Neuronal stem cell (in vitro differentiated cells): ENCODE results near the gene TSPAN9.

ENCODE experiments used
- DNase-seq: peaks from one replicate; pipeline ENCODE4 v3.0.0-alpha.2; 2013; ENCODE audit warnings: low spot score
- H2AFZ ChIP-seq: one replicate; pipeline ENCODE4 v1.6.1; 2013; ENCODE audit warnings: mild to moderate bottlenecking, low read length, inconsistent platforms
- H2AK5ac ChIP-seq: 2 replicates; pipeline ENCODE4 v1.6.1; 2013; ENCODE audit warnings: low read depth, mild to moderate bottlenecking, inconsistent platforms, low read length, moderate library complexity, mixed read lengths
- H2BK120ac ChIP-seq: 2 replicates; pipeline ENCODE4 v1.6.1; 2013; ENCODE audit warnings: low read depth, mild to moderate bottlenecking, inconsistent platforms, low read length, moderate library complexity, mixed read lengths
- H2BK12ac ChIP-seq: one replicate; pipeline ENCODE4 v1.6.1; 2013; ENCODE audit warnings: low read length, inconsistent platforms
- H2BK15ac ChIP-seq: 2 replicates; pipeline ENCODE4 v1.6.1; 2013; ENCODE audit warnings: mild to moderate bottlenecking, low read length, inconsistent platforms, mixed read lengths
- H2BK5ac ChIP-seq: one replicate; pipeline ENCODE4 v1.6.1; 2013; ENCODE audit warnings: inconsistent platforms, mild to moderate bottlenecking, low read length, moderate library complexity
- H3K14ac ChIP-seq: one replicate; pipeline ENCODE4 v1.6.1; 2013; ENCODE audit warnings: low read length, inconsistent platforms
- H3K18ac ChIP-seq: 2 replicates; pipeline ENCODE4 v1.6.1; 2013; ENCODE audit warnings: low read length, inconsistent platforms
- H3K23ac ChIP-seq: 2 replicates; pipeline ENCODE4 v1.6.1; 2013; ENCODE audit warnings: low read depth, mild to moderate bottlenecking, mixed read lengths, low read length, inconsistent platforms; ENCODE audit not compliant: poor library complexity
- H3K27ac ChIP-seq: replicated peaks from 3 replicates; pipeline ENCODE4 v1.5.1; 2013; ENCODE audit warnings: low read length, inconsistent platforms
- H3K27me3 ChIP-seq, 3 experiments: 2 replicates each; pipeline ENCODE4 v1.6.1; 2013; ENCODE audit warnings: low read length in 3 of 3, mild to moderate bottlenecking in 2 of 3, inconsistent platforms in 1 of 3, low read depth in 1 of 3, mixed read lengths in 1 of 3, moderate library complexity in 1 of 3; ENCODE audit not compliant: control insufficient read depth in 3 of 3, insufficient read depth in 3 of 3
- H3K36me3 ChIP-seq, 2 donors: replicated peaks in 1 of 2; 2 replicates each; pipeline ENCODE4 v1.6.1; 2013; ENCODE audit warnings: low read length in 2 of 2; ENCODE audit not compliant: control insufficient read depth in 2 of 2, insufficient read depth in 2 of 2
- H3K4ac ChIP-seq: 2 replicates; pipeline ENCODE4 v1.6.1; 2013; ENCODE audit warnings: inconsistent platforms, mild to moderate bottlenecking, low read length, moderate library complexity
- H3K4me1 ChIP-seq, 2 donors: 1 replicate in 1 of 2; 2 replicates in 1 of 2; pipeline ENCODE4 v1.6.1; 2013; ENCODE audit warnings: low read length in 2 of 2, low read depth in 1 of 2; ENCODE audit not compliant: control insufficient read depth in 2 of 2, insufficient read depth in 1 of 2
- H3K4me2 ChIP-seq: one replicate; pipeline ENCODE4 v1.6.1; 2013; ENCODE audit warnings: mild to moderate bottlenecking, low read length, inconsistent platforms; ENCODE audit not compliant: insufficient read depth, poor library complexity, severe bottlenecking
- H3K4me3 ChIP-seq, 2 donors: 2 replicates each; pipeline ENCODE4 v1.5.1; 2013; ENCODE audit warnings: low read length in 2 of 2, mild to moderate bottlenecking in 2 of 2, inconsistent platforms in 1 of 2, moderate library complexity in 1 of 2
- H3K79me1 ChIP-seq: one replicate; pipeline ENCODE4 v1.6.1; 2013; ENCODE audit warnings: low read depth, mild to moderate bottlenecking, inconsistent platforms, low read length, moderate library complexity
- H3K9ac ChIP-seq: one replicate; pipeline ENCODE4 v1.6.1; 2013; ENCODE audit warnings: mild to moderate bottlenecking, low read depth, low read length, inconsistent platforms; ENCODE audit not compliant: poor library complexity
- H3K9me3 ChIP-seq, 2 donors: replicated peaks in 1 of 2; 2 replicates each; pipeline versions ENCODE3 to v1.6.1; 2013; ENCODE audit warnings: low read length in 2 of 2, mild to moderate bottlenecking in 2 of 2, inconsistent platforms in 1 of 2, low read depth in 1 of 2, mixed read lengths in 1 of 2, moderate library complexity in 1 of 2; ENCODE audit not compliant: control insufficient read depth in 2 of 2, insufficient read depth in 1 of 2
- H4K8ac ChIP-seq: one replicate; pipeline ENCODE4 v1.6.1; 2013; ENCODE audit warnings: low read depth, mild to moderate bottlenecking, inconsistent platforms, low read length, moderate library complexity
- H4K91ac ChIP-seq: one replicate; pipeline ENCODE4 v1.6.1; 2013; ENCODE audit warnings: low read length, low read depth, mild to moderate bottlenecking, inconsistent platforms; ENCODE audit not compliant: poor library complexity
- WGBS, 2 donors: extraction: QIAGEN DNeasy Blood & Tissue Kit; methylation state at CpG; one replicate each; pipeline ENCODE4 v1.1.7; 2013; ENCODE audit warnings: missing lambda C conversion rate in 2 of 2, mixed read lengths in 1 of 2; ENCODE audit not compliant: insufficient read length in 2 of 2, insufficient replicate concordance in 1 of 2; ENCODE audit errors: extremely low coverage in 2 of 2; 5-methylcytosine and 5-hydroxymethylcytosine counted together

TSPAN9 gene

DNA sequence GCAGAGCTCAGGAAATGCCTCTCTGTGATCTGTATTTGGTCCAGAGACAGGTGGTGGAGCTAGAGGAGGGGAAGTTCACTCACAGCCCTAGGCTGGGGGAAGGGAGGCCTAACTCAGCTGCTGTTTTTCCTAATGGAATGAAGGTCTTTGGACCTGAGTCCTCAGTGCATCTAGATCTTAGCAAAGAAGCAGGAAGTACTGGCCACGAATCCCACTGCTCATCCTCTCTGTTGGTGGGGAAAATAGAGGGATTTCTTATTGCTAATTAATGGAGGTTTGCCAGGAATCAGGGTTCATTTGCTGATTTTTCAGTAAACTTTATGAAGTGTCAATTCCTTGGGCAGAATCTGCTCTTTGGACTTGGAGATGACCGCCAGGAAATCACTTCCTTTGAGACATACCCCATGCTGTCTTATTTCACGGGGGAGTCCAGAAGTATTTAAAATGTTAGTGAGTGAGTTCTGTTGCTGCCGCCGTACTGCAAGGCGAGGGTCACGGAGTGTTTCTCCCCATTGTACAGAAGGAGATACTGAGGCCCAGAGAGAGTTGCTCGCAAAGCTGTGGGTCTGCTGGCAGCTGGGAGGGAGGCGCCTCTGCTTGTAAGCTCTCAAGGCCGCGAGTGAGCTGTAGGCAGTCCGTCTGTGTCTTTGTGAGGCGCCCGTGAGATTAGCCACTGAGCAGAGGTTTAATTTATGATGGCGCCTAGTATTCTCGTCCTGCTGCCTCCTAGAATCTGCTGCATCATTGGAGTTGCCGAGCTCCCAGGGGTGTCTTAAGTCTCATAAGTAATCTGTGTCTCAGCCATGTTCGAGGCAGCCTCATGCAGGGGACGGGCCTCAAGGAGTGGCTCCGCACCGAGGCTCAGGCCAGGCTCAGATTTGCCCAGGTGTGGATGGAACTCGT is 88.2 kb downstream of the TSPAN9 start:
- Histone ChIP-seq H3K79me1 (no peaks in the 10 kb centered on the region), H2AFZ (no peak overlapping the region), H3K4me1 (peaks cover 16 to 20% of the 10 kb centered on the region in 2 donors), H3K9me3 (peaks cover 3 to 12% of the 10 kb centered on the region in 2 donors), H3K18ac (no peak overlapping the region), H3K27me3 (no peaks in the 10 kb centered on the region), H3K4me3 (no peak overlapping the region), H2BK15ac (no peak overlapping the region), H4K91ac (no peak overlapping the region), H2BK12ac (no peak overlapping the region), H3K4ac (no peak overlapping the region), H3K9ac (no peak overlapping the region), H2BK120ac (no peak overlapping the region), H2AK5ac (no peak overlapping the region), H4K8ac (no peak overlapping the region), H2BK5ac (no peak overlapping the region), H3K4me2 (no peak overlapping the region), H3K23ac (no peak overlapping the region), H3K27ac (no peak overlapping the region), H3K36me3 (no peaks in the 10 kb centered on the region), H3K14ac (no peak overlapping the region)
- DNase-seq = no peak
- WGBS, 2 donors = no CpG with 5 or more reads among the region's 22 CpGs

DNA sequence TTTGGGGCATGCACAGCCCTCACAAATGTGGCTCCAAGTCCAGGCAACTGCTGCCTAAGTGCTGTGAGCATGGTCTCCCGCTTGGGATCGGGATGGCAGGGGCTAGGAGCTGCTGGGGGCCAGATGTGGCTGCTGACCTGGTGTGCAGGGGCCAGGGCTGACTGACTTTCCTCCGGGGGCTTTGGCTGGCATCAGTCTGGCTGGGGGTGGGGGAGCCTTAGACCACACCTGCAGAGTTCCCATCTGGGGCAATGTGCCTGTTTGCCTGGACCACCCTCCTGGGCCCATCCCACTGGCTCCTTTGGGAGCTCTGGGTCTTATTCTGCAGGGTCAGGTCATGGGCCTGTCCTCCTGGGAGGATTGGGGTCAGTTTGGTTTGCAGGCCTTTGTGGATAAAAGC is 90.5 kb downstream of the TSPAN9 start:
- Histone ChIP-seq H2AK5ac (peak overlapping the region; percentile 22), H2BK12ac (no peak overlapping the region), H3K23ac (no peak overlapping the region), H4K8ac (no peak overlapping the region), H3K79me1 (no peaks in the 10 kb centered on the region), H3K4me2 (no peak overlapping the region), H2BK120ac (no peak overlapping the region), H2BK15ac (no peak overlapping the region), H2BK5ac (no peak overlapping the region), H3K27me3 (no peaks in the 10 kb centered on the region), H4K91ac (no peak overlapping the region), H3K4ac (no peak overlapping the region), H3K9me3 (no peaks in the 10 kb centered on the region), H3K18ac (no peak overlapping the region), H3K36me3 (no peaks in the 10 kb centered on the region), H3K14ac (no peak overlapping the region), H3K4me3 (no peak overlapping the region), H2AFZ (no peak overlapping the region), H3K9ac (no peak overlapping the region), H3K4me1 (peaks cover 17 to 22% of the 10 kb centered on the region in 2 donors), H3K27ac (no peak overlapping the region)
- no CpG with 5 or more reads among the region's 3 CpGs for WGBS, 2 donors
- no peak for DNase-seq

DNA sequence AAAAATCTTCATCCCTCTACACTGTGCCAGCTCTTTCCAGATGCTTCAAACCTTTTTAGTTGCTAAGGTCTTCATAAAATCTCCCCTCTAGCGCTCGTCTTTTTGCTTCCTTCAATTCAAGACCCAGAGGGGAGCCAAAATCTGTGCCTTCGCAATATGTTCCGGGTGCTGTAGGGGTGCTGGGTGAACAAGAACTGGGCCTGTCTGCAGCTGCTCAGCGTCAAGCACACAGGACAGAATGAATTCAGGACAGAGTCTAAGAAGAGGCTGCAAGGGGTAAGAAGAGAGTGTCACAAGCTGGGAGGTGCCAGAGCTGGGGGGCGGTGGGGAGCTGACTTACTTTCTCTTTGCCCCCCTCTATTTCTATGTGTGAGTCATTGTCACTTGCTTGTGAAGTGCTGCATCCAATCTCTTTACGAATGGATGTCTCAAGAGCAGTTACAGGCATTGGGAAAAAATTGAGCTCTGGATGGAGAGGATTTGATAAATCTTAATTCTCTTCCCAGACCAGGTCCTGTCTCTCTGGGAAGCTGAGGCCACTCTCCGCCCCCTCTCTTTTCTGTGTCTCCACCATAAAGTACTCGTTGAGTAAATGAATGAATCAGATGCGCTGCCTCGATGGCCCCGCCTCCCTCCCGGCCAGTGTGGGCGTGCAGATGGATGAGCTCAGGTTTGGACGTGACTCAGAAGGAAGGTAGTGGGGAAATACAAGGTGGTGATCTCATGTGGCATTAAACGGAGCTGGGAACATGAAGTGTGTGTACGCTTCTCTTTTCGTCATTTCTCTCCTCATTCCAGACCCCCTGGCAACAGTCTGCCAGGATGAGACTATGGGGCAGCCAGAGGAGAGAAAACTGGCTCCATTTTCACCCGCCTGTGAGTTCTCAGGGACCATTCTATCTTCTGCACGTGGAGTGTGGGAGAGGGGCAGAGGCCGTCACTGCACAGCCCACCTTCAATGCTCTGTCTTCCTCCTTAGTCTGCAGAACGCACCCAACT is 91.3 kb downstream of the TSPAN9 start:
- no peak overlapping the region for H2AFZ ChIP-seq
- H3K23ac ChIP-seq = no peak overlapping the region
- no peaks in the 10 kb centered on the region for H3K79me1 ChIP-seq
- H2BK5ac ChIP-seq = no peak overlapping the region
- no peak overlapping the region for H3K4me2 ChIP-seq
- no peak overlapping the region for H3K4ac ChIP-seq
- no peak for DNase-seq
- peaks cover 17 to 22% of the 10 kb centered on the region in 2 donors for H3K4me1 ChIP-seq
- H4K8ac ChIP-seq = no peak overlapping the region
- peak overlapping the region; percentile 36 for H3K9ac ChIP-seq
- no peak overlapping the region for H3K4me3 ChIP-seq
- no peaks in the 10 kb centered on the region for H3K36me3 ChIP-seq
- H2BK120ac ChIP-seq = no peak overlapping the region
- H4K91ac ChIP-seq = no peak overlapping the region
- H3K18ac ChIP-seq = no peak overlapping the region
- no peak overlapping the region for H2BK12ac ChIP-seq
- no peak overlapping the region for H3K14ac ChIP-seq
- no peak overlapping the region for H3K27ac ChIP-seq
- WGBS, 2 donors = no CpG with 5 or more reads among the region's 22 CpGs
- H2AK5ac ChIP-seq = no peak overlapping the region
- H3K27me3 ChIP-seq = no peaks in the 10 kb centered on the region
- H2BK15ac ChIP-seq = no peak overlapping the region
- no peaks in the 10 kb centered on the region for H3K9me3 ChIP-seq
